SIG-M5 (cell line): Measurements from ENCODE around the gene PSMD6.

Source experiments
- DNase-seq: peaks from one replicate; lab custom pipeline; 2025; lab: John Stamatoyannopoulos, UW

PSMD6 gene

DNA sequence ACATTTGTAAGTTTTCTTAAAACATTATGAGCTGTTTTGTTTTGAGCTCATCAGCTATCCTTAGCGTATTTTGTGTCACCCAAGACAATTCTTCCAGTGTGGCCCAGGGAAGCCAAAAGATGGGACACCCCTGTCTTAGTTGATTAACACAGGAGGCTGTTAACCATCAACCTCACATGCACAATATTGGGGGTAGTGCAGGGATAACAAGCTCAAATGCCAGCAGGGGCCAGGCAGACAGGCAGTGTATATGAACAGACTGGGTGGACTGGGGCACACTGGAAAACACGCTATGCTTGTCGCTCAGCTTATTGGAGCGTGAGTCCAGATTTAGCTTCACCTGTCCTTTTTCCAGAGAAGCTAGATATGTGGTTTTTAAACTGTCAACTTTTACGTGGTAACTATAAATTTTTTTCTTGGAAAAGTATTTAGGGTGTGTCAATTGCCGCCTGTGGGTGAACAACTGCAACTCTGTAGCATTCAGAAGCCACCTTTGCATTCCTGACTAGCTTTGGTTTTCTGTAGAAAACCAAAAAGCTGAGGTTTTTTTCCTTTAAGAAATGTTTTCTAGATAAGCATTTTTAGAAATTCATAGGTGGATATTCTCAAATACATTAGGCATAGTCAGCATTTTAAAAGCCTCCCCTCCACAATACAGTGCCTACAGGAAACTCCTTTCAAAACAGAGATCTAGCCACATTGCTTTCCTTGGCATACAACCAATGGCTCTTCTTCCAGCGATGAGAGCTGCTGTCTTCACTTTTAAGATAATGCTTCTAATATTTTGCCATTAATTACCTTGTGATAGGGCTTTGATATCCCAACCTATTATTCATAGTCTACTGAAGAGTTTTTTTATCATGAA lies 14.6 kb downstream of the PSMD6 start:
- DNase-seq, result no peak

DNA sequence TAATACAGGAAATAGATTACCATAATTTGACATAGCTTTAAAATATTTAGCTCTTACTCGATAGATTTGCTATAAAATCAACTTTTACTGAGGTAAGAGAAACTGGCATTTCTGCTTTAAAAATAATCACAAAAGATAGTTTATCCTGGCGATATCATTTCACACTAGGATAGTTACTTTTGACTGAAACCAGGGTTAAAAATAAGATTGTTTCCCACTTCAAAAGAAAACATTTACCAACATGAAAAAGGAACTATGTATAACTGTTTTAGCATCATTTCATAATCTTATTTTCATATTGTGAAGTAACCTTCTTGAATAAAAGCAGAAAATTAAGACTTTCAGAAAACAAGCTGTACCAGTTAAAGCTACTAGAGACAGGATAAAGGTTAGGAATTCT lies 15.3 kb downstream of the PSMD6 start:
- no peak for DNase-seq

DNA sequence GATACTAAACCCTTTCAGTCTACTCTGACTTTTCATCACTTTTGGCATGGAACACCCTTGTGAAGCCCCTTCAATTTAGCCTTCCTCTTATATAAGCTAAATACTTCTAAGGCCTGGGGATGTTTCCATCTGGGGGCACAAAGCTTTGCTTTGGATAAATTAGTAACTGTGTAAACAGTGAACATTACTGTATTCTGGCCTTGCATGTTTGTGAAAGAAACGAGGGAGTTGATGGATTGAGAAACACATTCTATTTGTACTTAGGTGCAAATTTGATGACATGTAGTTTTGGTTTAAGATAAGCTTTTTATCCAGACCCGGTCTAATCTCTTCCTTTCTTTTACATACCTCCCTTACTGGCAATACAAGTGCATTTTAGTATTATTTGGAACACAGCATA lies 19.7 kb downstream of the PSMD6 start:
- no peak for DNase-seq

DNA sequence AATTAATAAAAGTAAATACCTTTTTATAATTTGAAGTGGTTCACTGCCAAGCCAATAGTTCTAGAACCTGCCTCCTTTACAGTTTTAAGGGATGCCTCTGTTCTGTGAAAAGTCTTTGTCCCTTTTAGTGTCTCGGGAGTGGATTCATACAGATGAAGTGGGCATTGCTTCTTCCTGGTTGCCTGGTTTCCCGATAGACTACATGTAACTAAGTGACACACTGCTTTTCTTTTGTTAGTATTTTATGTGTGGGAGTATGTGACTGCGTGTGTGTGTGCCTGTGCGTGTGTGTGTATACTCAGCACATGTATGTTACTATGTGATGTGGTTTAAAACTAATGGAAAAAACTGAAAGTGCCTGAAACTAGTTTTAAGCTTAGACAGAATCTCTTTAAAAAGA lies 21.1 kb downstream of the PSMD6 start:
- DNase-seq, result no peak

DNA sequence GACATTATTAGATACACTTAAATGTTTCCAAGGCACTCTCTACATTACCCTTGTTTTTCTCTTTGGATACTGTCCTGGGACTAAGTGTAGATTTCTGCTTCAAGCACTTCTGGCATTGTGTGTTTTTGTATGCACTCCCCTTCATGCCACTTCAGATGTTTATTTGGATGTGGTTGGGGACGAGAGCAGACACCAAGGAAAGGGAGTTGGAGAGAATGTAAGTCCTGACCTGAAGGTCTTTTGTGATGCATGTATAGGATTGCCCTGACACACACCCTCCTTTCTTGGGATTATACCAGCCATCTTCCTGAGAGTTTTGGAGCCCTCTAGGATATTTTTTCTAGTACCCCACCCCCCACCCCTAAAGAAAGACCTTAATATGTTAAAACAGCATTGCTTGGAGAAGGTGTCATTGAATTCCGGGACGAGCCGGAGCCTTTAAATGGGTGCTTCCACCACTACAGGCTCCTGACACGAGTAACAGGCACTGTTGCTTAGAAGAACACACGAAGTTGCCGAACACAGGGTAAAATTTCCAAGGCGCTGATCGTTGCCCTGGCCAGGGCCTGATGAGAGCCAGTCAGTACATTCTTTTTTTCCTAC lies 22.7 kb downstream of the PSMD6 start:
- no peak for DNase-seq

DNA sequence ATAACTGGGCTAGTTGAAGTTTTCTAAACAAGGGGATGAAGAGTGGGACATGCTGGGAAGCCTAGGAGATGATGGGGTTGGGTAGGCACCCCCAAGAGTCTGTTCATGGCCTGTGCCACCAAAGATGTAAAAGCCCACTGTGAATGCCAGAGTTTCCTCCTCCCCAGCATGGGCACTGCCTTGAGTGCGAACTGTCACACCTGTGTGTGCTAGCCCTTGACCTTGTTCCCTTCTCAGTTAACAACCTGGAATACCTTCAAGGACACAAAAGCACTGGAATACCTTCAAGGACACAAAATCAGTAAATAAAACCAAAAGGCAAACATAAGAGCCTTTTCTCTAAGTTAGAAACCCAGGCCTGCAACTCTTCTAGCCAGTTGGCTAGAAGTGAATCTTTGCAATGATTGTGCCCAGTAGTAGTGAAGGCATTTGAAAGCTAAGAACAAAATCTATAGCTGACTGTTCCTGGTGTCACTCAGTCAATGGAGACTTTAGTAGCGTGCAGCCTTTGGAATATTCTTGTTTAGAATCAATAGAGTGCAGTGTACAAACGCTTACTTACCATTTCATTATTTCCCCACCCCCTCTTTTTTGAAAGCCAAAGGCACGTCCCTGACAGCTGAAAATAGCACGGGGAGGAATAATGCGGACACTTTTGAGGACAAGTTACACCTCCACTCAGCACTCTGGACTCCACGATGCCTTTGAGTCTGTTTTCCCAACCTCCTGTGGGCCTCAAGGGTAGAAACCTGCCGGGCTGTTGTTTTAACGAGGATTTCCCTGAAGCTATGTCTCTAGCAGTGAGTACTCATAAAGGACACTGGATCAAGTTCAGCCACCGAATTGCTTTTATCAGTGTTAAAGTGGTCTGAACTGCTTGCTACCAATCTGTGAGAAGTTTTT lies 24.2 kb downstream of the PSMD6 start:
- no peak for DNase-seq

DNA sequence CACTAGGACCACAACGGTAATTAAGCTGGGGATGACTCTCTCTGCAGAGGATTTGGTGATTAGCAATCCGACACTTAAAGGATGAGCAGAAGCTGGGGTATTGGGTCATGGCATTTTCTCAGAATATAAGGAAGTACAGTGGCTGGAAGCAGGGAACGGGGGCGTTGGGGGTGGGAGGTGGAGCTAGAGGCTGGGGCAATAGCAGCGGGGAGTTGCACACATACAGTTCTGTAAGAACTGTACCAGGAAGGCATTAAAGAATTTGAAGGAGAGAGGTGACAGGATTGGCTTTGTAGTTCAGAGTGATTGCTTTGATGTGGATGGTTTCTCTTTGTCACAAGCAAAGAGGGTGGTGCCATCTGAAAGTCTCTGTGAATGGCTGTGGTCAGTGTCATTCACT lies 28.2 kb downstream of the PSMD6 start:
- DNase-seq, result no peak

DNA sequence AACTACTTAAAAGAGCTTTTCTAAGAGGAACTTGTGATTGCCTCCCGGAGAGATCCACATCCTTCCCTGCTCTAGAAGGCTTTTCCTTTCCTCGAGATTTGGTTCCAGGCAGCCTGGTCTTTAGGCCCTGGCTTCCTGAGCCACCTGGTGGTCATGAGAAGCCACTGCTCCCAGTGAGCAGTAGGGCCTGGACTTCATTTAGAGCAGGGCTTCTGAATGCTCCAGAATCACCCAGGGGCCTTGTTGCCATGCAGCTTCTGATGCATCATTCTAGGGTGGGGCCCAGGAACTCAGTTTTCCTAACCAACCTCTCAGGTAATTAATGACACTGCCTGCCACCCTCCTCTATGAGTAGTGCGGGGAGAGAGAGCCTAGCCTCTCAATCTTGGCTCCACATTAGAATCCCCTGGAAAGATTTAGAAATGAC lies 29.6 kb downstream of the PSMD6 start:
- DNase-seq, result no peak

DNA sequence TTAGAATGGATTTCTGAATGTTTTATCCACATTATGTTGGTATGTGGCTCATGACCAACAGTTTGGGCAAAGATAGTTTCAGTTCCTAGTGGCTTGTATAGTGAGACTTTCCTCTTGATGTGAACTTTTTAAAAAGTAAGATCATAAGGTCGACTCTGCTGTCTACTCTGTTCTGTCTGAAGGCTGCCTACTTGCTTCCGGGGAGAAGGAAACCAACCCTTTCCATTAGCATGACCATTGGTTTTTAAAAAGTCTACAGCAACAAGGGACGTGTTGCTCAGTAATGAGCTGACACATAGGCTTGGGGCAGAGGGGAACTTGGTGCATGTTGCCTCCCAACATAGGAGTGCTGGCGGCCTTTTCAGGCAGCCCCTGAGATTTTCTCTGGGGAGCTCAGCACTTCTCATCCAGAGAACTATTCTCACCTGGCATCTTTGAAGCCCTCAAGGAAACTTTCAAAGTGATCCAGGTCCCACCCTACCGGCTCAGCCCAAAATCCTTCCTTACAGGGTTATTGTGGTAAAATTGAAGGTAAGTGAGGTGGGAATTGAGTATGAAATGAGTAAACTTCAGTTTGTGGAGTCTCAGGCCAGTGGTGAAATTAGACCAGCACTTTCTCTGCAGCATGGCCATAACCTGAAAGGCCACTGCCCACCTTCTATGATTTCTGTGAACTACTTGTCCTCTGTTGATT lies 30.6 kb downstream of the PSMD6 start:
- no peak for DNase-seq

DNA sequence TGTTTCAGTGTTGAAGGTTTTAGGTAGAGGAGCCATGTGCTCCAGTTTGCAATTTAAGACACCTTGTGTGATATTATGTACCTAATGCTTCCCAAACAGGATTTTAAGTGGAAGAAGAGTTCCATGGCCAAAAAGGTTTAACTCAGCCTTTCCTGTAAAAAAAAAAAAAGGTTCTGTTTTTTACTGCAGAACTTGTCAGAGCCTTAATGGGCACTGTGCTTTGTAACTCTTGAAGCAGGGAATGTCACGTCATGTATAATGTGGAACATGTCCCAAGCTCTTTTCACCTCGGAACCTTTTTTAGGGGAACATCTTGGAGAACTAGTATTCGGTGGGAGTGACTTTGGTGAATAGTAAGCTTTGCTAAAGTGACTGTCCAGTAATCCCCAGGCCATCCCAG lies 31.6 kb downstream of the PSMD6 start:
- no peak for DNase-seq

DNA sequence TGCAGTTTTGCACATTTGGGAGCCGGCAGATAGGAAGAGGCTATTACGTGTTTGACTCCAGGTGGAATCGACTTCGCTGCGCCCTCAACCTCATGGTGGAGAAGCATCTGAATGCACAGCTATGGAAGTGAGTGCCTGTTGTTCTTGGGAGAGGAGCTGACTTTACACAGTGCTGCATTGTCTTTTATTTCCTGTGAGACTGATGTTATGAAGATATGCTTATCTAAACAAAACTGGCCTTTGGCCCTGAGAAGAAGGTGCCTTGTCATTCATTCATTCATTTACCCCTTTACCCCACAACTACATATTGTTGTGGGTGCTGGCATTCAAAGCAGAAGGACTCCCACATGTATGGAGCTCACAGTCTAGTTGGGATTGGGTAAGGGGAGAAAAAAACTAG lies 32.6 kb downstream of the PSMD6 start:
- DNase-seq, result no peak

DNA sequence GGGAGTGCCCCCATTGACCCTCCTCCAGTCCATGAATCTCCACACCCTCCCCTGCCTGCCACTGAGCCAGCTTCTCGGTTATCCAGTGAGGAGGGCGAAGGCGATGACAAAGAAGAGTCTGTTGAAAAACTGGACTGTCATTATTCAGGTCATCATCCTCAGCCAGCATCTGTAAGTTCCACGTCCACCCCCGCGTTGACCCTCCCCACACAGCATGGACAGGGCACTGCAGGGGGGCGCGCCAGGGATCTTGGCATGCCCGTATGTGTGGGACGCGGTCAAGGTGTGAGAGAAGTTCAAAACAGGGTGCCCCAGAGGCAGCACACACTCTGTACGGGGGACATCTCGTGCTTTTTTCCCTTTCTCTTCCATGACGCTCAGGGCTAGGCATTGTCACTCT lies 33.1 kb downstream of the PSMD6 start:
- DNase-seq, result no peak

DNA sequence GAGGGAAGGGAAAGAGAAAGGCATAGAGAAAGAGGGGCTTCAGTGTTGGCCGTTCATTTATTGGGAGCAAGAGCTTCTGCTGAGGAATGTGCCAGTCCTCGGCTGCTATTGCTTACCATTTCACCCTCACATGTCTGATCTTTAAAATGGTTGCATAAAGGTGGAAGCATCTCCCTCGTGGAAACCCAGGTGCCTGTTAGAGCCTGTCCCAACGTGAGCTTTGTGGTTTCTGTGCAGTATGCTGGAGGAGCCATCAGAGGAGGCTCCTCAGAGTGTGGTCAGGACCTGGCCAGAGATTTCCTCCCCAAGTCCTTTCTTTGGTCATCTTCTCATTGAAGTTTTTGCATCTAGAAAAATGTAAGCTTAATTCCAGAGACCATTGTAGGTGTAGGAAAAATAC lies 34.4 kb downstream of the PSMD6 start:
- DNase-seq, result no peak

DNA sequence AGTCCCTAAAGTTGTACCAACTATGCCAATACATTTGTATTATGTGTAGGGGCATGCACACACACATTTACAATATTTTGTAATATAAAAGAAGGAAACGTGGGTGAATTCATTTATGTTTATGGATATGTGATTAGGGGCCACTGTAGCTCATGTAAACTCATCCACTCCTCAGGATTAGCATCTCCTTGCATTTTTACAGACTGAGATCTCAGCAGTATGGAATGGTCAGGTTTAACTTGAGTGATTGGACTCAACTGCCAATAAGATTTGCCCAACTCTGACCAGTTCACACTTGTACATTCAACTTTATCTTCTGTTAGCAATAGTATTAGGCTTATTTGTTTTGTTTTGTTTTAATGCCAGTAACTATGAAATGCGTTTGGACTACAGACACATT lies 36.5 kb downstream of the PSMD6 start:
- no peak for DNase-seq

DNA sequence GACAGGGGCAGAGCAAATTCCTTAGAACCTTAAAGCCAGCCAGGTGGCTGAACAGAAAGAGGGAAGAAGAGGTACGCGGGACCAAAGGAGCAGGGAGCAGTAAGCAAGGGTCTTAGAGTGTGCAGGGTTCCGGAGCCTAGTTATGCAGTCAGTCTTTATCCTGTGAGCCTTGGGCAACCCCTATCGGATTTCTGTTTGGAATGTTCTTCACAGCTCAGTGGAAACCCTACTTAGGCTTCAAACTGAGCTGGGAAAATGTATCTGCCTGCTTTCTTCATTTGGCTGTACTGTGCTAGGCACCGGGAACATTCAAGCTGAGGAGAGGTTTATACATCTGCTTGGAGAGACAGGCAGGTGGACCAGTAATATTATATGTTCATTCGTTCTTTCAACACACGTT lies 37.1 kb downstream of the PSMD6 start:
- no peak for DNase-seq

DNA sequence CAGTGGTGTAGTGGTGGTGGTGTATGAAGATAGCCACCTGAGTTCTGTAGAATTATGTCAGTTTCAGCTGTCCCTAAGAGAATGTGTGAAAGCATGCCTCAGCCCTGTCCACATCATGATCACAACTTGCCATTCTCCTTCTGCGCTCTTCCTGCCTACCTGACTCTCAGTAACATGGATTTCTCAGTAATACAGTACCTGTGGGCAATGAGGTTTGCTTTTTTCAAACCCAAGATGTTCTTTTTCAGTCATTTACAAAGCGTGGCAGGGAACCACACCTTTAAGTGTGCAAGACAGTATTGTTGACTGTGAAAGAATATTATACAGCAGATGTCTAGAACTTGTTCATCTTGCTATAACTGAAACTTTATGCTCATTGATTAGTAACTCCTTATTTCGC lies 38.9 kb downstream of the PSMD6 start:
- no peak for DNase-seq

DNA sequence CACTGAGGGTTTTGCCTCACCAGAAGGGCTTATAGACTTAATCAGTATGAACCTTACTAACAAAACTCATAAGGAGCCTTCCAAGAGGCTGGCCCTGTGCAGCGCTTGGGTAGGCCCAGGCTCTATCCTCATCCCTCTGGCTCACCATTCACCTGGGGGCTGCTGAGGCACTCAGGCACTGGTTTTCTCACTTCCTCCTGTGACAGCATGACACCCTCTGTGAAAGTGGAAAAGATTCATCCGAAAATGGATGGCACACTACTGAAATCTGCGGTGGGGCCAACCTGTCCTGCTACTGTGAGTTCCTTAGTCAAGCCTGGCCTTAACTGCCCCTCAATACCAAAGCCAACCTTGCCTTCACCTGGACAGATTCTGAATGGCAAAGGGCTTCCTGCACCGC lies 41.3 kb downstream of the PSMD6 start:
- DNase-seq, result no peak

DNA sequence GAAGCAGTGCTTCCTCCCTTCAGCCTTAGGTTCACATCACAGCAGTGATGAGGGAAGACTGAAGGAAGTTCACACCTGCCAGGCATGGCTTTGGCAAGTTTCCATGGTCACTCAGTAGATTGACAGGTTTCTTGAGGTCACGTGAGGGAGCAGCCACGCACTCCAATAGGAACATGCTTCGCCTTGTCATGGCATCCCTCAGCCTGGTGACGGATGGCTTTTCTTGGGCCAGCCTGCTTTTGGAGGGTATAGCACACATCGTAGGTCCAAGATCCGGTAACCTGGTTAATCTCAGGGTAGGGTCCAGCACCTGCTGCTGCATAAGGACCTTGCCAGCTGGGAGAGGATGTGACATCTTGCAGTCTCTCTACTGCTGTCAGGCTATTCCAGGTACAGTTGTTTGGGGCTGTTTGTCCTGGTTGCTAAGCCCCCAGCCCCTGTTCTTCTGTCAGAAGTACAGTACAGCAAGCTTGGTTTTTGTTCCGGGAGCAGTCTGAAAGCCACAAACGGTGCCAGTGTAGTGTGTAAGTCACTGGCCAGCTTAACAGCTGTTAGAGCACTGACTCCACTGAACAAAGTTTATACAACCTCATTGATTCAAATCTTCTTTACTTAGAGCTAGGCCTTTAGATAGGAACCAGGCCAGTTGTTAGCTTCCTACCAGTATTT lies 42.3 kb downstream of the PSMD6 start:
- no peak for DNase-seq

DNA sequence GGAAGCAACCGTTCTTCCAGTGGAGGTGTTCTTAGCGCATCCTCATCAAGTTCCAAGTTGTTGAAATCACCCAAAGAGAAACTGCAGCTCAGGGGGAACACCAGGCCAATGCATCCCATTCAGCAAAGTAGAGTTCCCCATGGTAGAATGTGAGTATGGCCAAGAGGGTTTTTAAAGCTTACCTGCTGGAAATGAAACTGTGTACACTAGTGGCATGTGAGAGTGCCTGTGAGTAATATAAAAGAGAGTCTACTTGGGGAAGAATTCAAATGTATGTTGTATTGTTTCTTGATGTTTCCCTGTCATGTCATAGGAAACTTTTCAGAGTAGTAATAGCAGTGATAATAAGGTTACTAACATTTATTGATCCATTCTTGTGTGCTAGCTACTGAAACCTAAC lies 43.3 kb downstream of the PSMD6 start:
- no peak for DNase-seq

DNA sequence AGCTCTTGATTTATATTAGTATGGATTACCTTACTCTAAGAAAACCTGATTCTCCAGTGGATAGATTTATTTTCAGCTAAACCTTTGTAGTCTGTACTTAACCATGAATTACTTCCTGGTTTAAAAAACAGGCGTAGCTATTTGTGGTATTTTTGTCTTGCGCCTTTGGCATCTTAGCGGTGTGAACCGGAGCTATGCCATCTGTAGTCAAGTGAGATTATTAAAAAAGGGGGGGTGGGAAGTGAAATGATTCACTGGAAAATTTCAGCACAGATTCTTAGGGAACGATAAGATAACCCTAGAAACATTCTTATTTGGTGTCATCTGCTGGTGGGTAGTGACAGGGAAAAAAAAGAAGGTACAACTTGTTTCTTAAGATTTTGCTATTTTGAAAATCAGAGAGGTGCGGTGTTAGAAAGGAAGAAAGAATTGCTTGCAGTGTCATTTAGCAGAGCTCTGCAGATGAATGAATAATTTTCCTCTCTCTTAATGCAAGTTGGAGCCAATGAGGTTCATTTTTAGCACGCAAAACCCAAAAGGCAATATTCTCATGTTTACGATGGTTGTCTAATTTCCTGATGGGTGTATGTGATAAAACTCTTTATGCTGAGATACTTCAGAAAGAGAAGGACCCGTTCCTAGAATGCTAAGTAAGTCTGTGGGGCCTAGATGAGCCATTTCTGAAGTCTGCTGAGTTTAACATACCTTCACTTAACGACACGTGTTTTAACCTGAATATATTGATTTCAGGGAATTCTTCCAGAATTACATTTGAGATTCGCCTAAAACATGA lies 44.0 kb downstream of the PSMD6 start:
- DNase-seq, result no peak

DNA sequence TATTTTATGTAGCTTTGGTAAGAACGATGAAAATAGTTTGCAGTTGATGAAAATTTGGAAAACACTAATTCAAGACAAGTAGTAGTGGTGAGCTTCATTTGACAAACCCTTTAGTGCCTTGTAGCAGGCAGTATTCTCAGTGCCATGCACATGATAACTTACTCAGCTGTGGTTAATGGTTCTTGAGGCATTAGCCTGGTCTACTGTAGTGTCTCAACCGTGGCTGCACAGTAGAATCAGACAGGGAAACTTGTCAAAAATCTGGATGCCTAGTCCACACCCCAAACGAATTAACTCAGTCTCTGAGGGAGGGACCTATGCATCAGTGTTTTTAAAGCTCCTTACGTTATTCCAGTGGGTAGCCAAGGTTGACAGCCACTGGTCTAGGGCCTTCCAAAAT lies 45.4 kb downstream of the PSMD6 start:
- DNase-seq, result no peak
